Upper lobe of right lung (tissue), 1 donor: Measurements from ENCODE around the gene METTL6. TPM values are rescaled to one million over a fixed set of nuclear protein-coding genes. Genes with fewer than 3 reads are reported as not detected.

Experiments
- ATAC-seq: fragments of 200-7000 bp; cut with Tn5 transposase; one replicate; pipeline ENCODE4 v1.9.1; 2020; ENCODE audit warnings: mild to moderate bottlenecking, moderate library complexity
- DNase-seq: peaks from one replicate; pipeline ENCODE4 v3.0.0-alpha.2; 2020
- H3K27ac ChIP-seq: fragments of 200-600 bp; one replicate; pipeline ENCODE4 v1.8.0; 2022
- H3K27me3 ChIP-seq: fragments of 200-600 bp; one replicate; pipeline ENCODE4 v1.8.0; 2022; ENCODE audit warnings: mild to moderate bottlenecking
- H3K36me3 ChIP-seq: fragments of 200-600 bp; one replicate; pipeline ENCODE4 v1.8.0; 2022
- H3K4me1 ChIP-seq: fragments of 200-600 bp; one replicate; pipeline ENCODE4 v1.8.0; 2022
- H3K4me3 ChIP-seq: fragments of 200-600 bp; one replicate; pipeline ENCODE4 v1.8.0; 2022; ENCODE audit warnings: mild to moderate bottlenecking
- H3K9me3 ChIP-seq: fragments of 200-600 bp; one replicate; pipeline ENCODE4 v1.8.0; 2022
- intact Hi-C: fragments of 100-400 bp; cut with DNase I; formaldehyde crosslinking; loops from one replicate; pipeline ENCODE4 v1.11.0; 2022
- total RNA-seq: library from RNA; stranded (reverse); fragmentation: NEBNext Ultra II Directional; extraction: Animal tissue kit (Norgen Biotek cat#: 25700); gene quantifications from one replicate; pipeline ENCODE4 v1.2.1, GENCODE V29; 2021
- TF ChIP-seq, protein P1 (sequence below): fragments of 200-600 bp; IDR thresholded peaks from one replicate; pipeline ENCODE4 v1.8.0; 2022; ENCODE audit warnings: antibody characterized with exemption
- donor health status: DM: no; HTN: yes; CAD: no; lungs with severe emphysema.

Gene METTL6
- total RNA-seq, 1 donor from 2014 or later, result 14.4 TPM

- no peaks in the 10 kb centered on the region for H3K36me3 ChIP-seq
- intact Hi-C loops, result no loop called here
- no peak for DNase-seq
- H3K4me1 ChIP-seq, result no peaks in the 10 kb centered on the region
- no peak overlapping the region for H3K27ac ChIP-seq
- no peak for ATAC-seq
- no peaks in the 10 kb centered on the region for H3K27me3 ChIP-seq
- H3K4me3 ChIP-seq, result no peak overlapping the region
- no peaks in the 10 kb centered on the region for H3K9me3 ChIP-seq
- TF ChIP-seq, protein P1, sequence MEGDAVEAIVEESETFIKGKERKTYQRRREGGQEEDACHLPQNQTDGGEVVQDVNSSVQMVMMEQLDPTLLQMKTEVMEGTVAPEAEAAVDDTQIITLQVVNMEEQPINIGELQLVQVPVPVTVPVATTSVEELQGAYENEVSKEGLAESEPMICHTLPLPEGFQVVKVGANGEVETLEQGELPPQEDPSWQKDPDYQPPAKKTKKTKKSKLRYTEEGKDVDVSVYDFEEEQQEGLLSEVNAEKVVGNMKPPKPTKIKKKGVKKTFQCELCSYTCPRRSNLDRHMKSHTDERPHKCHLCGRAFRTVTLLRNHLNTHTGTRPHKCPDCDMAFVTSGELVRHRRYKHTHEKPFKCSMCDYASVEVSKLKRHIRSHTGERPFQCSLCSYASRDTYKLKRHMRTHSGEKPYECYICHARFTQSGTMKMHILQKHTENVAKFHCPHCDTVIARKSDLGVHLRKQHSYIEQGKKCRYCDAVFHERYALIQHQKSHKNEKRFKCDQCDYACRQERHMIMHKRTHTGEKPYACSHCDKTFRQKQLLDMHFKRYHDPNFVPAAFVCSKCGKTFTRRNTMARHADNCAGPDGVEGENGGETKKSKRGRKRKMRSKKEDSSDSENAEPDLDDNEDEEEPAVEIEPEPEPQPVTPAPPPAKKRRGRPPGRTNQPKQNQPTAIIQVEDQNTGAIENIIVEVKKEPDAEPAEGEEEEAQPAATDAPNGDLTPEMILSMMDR, result no peak
Measured at GRCh38 chr3:15470261-15470660, 42.9 kb upstream of the METTL6 start.

- ATAC-seq (no peak), DNase-seq (no peak)
- Histone ChIP-seq H3K27ac (no peak overlapping the region), H3K4me1 (no peaks in the 10 kb centered on the region), H3K9me3 (no peaks in the 10 kb centered on the region), H3K27me3 (no peaks in the 10 kb centered on the region), H3K4me3 (no peak overlapping the region), H3K36me3 (no peaks in the 10 kb centered on the region)
- TF ChIP-seq, protein P1, result no peak
- intact Hi-C loops, result no loop called here
Measured at GRCh38 chr3:15467227-15468181, 40.2 kb upstream of the METTL6 start.

DNA sequence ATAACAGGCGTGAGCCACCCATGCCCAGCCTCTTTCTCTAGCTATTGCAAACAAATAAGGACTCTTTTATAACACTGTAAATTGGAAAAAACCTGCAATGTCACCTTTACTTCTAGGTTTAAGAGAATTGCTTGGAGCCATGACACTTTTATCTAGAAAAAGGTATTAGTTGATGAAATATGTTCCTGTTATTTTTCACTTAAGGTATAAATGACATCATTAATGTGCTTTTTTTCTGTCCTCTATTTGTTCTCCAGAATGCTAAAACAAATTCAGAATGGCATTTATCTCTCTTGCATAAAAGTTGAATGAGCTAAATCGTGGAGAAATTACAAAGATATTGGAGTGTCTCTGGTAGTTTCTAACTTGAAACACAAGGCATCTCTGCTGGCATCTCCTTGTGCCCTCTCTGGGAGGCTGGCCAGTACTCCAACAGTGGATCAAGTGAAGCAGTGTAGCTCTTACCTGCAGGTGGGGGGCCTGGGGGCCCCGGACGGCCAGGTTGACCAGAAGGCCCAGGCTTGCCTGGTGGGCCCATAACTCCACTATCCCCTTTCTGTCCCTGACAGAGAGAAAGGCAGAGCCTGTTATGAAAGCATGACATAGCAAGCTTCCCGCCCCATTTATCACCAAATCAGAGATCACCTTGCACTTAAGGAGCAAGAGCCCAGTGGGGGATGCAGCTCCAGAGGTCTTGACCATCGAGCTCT, 38.7 kb upstream of the METTL6 start:
- Histone ChIP-seq H3K27me3 (no peaks in the 10 kb centered on the region), H3K36me3 (no peaks in the 10 kb centered on the region), H3K9me3 (no peaks in the 10 kb centered on the region), H3K27ac (no peak overlapping the region), H3K4me1 (no peaks in the 10 kb centered on the region), H3K4me3 (no peak overlapping the region)
- TF ChIP-seq, protein P1, result no peak
- ATAC-seq, result no peak
- DNase-seq, result no peak
- intact Hi-C loops, result no loop called here

DNA sequence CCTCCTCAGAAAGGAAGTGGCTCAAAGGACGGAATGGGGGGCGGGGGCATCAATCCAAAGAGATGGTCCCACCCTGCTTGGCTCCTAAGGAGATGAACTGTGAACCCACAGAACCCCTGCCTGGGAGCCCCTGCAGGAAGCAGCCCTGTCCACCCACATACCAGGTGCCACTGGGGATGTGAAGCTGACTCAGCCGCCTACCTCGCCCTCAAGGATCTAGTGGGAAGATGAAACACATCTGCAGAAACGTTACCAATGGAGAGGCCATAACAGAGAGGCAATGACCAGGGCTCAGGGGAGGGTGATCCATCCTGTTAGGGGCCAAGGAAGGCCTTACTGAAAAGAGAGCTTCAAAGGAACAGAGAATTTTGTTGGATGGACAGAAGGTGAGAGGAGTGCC, 35.1 kb upstream of the METTL6 start:
- no peaks in the 10 kb centered on the region for H3K27me3 ChIP-seq
- no peak overlapping the region for H3K4me3 ChIP-seq
- ATAC-seq (no peak), DNase-seq (no peak)
- no peaks in the 10 kb centered on the region for H3K4me1 ChIP-seq
- TF ChIP-seq, protein P1, result no peak
- intact Hi-C loops, result no loop called here
- H3K9me3 ChIP-seq, result no peaks in the 10 kb centered on the region
- H3K27ac ChIP-seq, result no peak overlapping the region
- no peaks in the 10 kb centered on the region for H3K36me3 ChIP-seq

- Histone ChIP-seq H3K36me3 (no peaks in the 10 kb centered on the region), H3K9me3 (no peaks in the 10 kb centered on the region), H3K27ac (no peak overlapping the region), H3K4me3 (no peak overlapping the region), H3K27me3 (no peaks in the 10 kb centered on the region), H3K4me1 (no peaks in the 10 kb centered on the region)
- intact Hi-C loops, result no loop called here
- TF ChIP-seq, protein P1, result no peak
- ATAC-seq (no peak), DNase-seq (no peak)
Measured at GRCh38 chr3:15460891-15461531, 33.7 kb upstream of the METTL6 start.
